ENCODE measurements around the gene FOXB2.
"Not testable (repeated sequence)": the region's sequence is repeated elsewhere in the genome, so short reads cannot be mapped to it uniquely, and the experiment has no call there.

FOXB2 gene

DNA sequence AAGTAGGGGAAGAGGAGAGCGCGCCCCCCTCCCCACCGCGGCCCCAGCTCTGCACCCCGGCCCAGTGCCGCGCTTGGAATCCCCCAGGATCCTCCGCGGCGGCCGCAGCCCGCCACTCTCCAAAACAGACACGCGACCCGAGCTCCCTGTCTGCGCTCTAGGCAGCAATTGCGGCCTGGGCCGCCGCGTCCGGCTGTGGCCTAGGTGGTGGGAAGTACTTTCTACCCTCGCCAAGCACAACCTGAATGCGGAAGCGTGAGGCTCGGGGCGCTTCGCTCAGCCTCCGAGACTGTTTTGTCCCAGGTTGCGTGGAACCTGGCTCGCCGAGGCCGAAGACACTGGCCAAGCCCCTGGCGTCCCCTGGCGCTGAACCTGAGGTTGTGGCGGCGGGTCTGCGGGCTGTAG is 3.3 kb upstream of the FOXB2 start:
- DNase-seq (ENCODE audit: low read depth in 2 of 2): no peak

DNA sequence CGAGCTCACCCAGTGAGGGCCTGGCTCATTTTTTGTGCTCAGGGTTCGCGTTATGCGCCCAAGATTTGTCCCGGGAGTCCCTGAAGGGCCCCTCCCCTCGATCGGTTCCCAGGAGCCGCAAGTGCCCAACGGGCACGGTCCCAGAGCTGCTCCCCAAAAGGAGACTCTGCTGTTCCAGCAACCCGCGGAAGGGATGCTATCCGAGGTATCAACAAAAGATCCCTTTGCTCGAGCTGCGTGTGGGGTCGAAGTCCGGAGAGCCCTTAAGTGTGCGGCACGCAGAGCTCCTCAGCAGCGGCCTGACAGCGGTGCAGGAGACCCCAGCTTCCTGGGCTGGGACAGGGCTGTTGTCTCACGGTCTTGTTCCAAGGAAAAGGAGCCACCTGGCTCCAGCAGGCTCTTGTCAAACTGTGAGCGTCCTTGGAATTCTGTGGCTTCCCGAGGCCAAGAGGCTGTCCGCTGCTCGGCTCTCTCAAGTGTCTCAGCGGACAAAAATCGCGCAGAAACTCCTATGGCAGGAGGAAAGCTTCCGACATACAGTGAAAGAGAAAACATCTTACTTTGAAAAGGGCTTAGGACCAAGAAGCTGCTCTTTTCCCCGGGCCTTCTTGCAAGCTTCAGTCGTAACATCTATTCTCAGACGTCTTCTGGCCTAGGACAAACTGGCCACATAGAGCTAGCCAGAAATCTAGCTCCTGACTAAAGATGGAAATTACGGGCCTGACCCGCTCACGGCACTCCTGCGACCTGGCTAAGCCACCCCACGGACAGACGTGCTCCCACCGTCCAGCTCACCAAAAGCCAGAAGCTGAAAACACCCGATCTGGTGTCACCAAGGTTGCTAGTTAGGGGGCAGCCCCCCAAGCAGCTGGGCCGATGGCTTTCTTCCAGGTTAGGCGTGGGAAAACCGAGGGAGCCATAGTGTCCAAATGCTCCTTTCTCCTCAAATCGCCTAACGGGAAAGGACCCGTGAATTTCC is 2.6 kb upstream of the FOXB2 start:
- no peak for DNase-seq (ENCODE audit: low read depth in 2 of 2)

DNA sequence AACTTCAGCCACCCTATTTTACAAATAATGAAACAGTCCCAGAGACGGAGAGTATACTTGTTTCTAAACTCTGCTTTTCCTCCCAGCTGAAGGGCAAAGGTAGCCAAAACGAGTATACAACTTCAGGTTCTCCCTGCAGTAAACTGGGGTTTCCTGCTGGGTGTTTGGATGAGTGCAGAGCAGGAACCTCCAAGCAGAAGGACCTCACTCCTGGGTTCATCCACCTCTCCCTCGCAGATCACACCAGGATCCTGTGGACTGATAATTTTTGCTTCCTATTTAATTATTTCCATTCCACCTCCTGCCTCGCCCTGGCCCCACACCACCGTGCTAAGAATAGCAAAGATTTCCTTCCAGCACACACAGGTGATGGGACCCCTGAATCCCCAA is 2.0 kb upstream of the FOXB2 start:
- DNase-seq (ENCODE audit: low read depth in 2 of 2): no peak

DNA sequence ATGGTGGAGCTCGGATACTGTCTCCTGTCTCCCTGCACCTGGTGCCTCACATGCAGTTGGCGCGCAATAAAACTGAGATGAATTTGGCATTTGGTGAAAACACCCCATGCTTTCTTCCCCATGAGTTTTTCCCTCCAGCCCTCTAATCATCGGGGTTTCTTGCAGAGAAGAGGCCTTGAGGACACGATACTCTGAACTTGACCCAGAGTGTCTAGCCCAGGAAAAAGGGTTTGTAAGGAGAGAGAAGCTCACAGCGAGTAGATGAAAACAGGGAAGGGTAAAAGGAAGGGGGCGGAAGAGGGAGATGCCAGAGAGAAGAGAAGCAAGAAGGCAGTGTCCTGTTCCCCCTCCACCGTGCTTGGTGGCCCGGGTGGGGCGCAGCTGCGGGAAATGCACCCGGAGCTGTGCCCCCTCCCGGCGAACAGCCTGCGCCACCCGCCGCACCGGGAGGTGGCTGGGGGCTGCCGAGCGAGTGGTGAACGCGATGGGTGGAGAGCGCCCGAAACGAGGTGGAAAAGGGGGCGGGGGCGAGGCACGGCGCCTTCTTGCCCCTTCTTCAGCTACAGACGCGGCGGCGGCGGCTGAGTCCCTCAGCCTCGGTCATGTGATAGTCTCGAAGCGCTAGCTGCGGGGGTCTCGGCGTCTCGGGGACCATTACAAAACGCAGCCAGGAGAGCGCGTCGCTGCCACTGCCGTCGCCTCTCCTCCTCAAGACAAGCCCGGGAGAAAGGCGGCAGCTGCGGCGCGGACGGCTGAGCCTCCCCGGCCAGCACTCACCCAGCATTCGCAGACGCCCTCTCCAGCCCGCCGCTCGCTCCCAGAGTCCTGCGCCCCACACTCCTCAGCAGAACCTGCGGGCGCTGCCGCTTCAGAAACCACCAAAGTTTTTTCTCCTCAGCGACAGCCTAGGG is 1.1 kb upstream of the FOXB2 start:
- no peak for DNase-seq (ENCODE audit: low read depth in 2 of 2)

DNA sequence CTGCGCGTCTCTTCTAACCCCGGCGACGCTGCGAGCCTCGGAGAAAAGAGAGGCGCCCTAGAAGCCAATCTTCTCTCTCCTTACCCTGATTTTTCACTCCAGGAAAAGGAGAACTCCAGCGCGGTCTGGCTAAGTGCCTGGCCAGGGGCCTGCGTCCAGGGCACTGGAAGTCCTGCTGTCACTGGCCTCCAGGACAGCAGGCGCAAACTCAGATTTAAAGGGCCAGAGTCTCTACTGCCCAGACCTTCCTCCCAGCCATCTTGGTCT is 553 bp upstream of the FOXB2 start:
- no peak for DNase-seq (ENCODE audit: low read depth in 2 of 2)

DNA sequence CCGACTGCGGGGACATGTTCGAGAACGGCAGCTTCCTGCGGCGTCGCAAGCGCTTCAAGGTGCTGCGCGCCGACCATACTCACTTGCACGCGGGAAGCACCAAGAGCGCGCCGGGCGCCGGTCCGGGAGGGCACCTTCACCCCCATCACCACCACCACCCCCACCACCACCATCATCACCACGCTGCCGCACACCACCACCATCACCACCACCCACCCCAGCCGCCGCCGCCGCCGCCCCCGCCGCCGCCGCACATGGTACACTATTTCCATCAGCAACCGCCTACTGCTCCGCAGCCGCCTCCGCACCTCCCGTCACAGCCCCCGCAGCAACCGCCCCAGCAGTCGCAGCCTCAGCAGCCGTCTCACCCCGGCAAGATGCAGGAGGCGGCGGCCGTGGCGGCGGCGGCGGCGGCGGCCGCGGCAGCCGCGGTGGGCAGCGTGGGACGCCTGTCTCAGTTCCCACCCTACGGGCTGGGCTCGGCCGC is 514 bp downstream of the FOXB2 start:
- DNase-seq (ENCODE audit: low read depth in 2 of 2): no peak

DNA sequence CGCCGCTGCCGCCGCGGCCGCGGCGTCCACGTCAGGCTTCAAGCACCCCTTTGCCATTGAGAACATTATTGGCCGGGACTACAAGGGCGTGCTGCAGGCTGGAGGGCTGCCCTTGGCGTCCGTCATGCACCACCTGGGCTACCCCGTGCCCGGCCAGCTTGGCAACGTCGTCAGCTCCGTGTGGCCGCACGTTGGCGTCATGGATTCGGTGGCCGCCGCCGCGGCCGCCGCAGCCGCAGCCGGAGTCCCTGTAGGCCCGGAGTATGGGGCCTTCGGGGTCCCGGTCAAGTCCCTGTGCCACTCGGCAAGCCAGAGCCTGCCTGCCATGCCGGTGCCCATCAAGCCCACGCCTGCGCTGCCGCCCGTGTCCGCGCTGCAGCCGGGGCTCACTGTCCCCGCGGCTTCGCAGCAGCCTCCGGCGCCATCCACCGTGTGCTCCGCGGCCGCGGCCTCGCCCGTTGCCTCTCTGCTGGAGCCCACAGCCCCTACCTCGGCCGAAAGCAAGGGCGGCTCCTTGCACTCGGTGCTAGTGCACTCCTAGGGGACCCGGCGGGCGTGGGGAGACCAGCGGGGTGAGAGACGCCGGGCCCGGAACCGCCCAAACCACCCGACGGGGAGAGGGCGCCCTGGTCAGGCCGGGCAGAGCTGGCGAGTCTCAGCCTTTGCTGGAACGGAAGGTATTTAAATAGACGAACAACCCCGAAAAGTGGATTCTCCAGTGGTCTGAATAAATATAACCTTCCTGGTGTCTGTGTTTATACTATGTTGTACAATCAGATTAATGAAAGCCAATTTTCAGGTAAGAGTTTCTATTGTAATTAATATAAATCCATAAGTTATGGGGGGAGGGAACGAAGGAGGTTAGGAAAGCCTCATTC is 1.2 kb downstream of the FOXB2 start:
- no peak for DNase-seq (ENCODE audit: low read depth in 2 of 2)

DNA sequence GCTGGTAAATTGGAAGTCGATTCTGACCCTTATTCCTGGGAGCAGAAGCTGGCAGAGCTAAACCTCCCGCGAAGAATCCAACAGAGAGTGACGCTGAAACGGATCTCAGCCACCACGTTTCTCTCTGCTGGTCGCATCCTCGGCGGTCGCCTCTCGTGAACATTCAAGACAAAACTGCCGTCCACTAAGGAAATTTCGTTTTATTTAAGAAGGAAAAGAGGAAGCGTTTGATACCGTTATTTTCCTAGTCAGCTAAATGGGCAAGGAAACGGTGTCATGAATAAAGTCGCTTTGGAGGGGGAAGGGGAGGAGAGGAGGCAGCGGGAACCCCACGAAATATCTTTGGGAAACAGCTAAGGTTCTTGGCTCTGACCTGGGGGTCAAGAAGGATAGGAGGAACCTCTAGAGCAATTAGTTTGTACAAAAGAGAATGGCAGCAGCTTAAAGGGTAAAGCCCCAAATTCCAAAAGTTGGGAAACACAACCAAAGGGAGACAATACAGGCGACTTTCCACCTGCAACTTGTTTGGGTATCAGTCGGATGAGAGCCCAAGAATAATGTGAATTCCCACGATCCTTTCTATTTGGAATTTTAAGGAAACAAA is 1.9 kb downstream of the FOXB2 start:
- DNase-seq (ENCODE audit: low read depth in 2 of 2): no peak

DNA sequence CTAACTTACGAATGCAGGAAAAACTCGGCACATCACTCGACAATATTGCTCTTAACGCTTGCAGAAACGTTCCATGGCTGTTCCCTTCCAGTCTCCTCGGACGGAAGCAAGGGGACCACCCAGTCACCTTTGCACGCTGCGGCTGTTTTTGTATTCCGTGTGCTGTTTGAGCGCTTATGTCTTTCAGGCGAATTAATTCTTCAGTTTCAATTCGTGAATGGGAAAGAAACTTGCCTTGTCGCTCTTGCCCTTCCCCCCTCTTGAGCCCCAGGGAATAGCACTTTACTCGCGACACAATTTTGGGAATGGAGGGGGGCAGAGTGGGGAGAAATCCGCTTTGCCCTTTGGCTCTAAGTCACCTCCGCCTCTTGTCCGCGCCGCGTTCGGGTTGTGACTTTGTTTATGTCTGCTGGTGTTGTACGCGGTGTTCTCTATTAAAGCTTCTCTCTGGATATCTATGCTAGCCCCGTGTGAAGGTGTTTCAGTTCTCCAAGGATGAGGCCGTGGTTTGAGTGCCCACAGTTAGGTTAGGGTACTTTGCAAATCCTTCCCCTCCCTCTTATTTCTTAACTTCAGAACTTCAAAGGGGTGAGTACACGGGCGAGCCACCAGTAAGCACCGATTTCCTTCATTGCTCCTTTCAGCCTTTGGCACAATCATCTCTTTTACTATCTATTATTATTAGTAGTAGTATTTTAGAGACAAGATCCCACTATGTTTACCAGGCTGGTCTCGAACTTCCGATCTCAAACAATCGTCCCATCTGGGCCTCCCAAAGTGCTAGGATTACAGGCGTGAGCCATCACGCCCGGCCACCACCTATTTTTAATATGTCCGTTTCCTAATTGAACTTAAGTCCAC is 2.7 kb downstream of the FOXB2 start:
- DNase-seq (ENCODE audit: low read depth in 2 of 2): no peak

DNA sequence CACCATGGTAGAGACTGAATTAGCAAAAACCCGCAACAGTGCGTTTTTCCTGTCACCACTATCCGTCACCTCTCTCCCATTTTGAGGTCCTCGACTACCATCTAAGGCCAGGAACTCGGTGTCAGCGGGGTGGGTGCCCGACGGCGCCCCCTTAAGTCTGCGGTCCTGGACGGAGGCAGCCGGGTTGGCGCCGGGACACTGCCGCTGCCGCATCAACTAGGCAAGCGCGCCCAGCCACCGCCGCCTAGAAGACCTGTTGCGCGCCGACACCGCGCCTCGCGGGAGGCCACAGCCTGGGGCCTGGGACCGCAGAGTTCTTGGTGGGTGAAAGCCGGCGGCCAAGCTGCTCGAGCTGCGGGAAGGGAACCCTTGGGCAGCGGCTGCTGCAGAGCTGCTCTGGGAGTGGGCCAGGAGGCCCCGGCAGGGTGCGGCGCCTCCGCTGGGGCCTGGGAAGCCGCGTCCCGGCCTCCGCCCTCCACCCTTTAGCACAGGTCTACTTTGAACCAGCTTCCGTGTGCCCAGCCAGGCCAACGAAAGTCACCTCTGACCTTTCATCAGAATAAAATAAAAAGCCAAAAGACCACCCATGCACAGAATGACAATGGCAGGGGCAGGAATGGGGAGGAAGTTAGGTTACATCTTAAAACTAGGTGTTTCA is 3.5 kb downstream of the FOXB2 start:
- DNase-seq (ENCODE audit: low read depth in 2 of 2): no peak

DNA sequence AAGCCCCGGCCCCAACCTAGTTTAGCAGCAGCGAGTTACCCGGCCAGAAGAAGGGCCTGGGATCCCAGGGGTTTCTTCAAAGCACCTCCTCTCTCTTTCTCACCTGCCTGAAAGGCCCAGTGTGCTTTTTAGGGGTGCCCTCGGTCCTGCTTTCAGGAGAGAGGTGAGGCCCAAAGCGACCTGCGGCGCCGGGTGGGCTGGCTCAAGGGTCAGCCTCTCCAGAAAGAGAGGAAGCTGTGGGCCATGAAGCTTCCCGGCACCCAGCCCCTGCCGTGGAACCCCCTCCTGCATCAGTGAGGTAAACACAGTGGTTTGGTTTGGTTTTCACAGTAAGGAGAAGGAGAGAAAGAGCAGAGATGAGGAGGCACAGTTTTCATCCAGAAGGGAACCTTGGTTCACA is 4.3 kb downstream of the FOXB2 start:
- no peak for DNase-seq (ENCODE audit: low read depth in 2 of 2)

DNA sequence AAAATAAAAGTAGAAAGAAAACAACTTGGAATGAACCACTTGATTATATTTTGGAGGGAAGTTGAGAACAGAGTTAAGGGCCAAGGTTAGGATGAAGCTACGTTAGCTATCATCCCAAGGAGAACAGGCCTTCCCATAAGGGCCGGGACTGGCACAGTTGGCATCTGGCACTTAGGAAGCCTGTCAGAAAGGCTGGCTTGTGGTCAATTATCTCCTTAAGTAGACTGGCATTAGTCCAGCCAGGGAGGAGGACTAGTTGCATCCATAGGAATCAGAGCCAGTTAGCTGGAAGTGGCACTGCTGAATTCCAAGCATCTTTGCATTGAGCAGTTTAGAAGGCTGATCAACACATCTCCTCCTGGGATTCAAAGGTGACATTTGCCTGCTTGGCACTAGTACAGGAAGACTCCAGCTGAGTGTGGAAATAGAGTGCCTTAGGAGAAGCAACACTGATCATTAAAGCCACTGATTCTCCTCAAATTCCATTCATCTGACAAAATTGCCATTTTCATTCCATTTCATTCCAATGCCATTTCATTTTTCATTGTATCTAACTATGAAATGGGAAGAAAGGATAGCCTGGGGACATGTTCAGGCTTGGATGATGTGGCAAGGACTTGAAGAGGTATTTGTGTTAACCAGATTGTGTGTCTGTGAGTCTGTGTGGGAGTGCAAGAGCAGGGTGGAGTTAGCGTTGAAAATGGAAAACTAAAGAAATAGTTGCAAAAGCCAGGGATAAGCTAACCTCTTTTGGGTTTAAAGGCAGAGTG is 5.5 kb downstream of the FOXB2 start:
- DNase-seq (ENCODE audit: low read depth in 2 of 2): no peak

DNA sequence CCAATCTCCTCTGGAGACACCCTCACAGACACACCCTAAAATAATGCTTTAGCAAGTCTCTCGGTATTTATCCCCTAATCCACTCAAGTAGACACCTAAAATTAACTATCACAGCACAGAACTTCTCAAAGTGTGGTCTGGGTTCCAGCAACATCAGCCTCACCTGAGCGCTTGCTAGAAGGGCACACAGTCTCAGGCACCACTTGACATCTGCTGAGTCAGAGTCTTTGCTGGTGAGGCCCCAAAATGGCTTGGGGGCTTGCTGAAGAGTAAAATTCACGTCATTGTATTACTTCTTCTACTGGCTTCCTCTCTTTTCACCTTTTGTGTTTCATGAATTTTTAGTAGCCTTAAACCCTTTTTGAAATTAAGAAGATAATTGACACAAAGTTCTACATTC is 9.0 kb downstream of the FOXB2 start:
- no peak for DNase-seq (ENCODE audit: low read depth in 2 of 2)

DNA sequence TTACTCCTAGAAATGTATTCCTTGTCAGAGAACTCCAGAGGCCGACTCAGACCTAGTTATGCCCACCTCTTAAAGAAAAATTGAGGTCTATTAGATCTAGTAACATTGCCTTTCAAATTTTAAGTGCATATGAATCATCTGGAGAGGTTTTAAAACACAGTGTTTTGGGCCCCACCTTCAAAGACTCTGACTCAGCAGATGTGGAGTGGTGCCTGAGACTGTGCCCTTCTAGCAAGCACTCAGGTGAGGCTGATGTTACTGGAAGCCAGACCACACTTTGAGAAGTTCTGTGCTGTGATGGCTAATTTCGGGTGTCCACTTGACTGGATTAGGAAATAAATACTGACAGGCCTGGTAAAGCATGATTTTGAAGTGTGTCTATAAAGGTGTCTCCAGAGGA is 10.6 kb downstream of the FOXB2 start:
- DNase-seq (ENCODE audit: low read depth in 2 of 2): no peak

DNA sequence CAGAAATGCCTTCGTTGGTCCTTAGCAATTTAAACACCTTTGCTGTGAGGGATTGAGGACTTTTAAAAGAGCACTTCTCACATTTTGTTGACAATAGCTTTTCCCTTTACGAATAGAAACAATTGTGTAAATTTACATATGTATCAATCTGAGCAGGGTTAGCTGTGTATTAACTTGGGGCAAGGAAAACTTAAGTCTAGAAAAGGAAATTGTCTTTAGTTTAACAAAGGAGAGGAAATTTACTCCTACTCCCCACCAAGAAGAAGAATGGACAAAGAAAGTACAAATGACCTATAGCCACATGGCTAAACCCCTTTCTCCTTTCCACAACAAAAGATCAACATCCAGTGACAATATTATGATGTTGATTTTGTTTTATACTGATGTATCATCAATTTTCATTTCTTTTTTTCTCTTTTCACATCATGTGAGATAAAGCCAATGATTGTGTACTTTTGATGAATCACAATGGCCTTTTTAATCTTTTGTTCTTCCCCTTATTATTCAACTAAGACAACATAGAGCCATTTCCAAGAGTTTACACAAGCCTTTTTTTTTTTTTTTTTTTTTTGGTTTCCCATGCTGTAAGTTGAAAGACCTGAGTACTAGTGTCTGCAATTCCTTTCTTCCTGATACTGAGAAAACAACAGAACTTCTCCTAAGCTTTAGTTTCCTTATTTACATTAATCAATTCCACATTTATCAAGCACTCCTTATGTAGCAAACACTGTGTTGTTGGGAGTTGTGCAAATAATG is 19.0 kb downstream of the FOXB2 start:
- no peak for DNase-seq (ENCODE audit: low read depth in 2 of 2)

DNA sequence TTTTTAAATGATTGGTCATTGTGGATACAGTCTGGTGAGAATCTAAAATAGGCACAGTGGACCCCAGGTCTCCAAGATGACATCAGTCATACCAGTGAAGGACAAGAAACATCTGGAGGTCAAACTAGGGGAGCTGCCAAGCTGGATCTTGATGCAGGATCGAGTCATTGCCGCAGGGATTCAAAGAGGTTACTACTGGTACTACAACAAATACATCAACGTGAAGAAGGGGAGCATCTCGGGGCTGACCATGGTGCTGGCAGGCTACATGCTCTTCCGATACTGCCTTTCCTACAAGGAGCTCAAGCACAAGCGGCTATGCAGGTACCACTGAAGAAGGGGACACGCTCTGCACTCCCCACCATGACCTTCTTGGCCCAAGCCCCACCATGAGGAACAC is 20.9 kb downstream of the FOXB2 start:
- DNase-seq (ENCODE audit: low read depth in 2 of 2): no peak

DNA sequence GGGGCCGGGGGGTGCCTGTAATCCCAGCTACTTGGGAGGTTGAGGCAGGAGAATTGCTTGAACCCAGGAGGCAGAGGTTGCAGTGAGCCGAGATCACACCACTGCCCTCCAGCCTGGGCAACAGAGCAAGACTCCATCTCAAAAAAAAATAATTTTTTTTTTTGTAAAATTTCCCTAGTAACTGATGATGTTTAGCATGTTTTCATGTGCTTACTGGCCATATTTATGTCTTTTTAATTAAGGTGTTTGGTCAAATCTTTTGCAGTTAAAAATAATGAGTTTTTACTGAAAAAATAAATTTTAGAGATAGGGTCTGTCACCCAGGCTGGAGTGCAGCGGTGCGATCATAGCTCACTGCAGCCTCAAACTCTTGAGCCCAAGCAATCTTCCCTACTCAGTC is 24.3 kb downstream of the FOXB2 start:
- not testable (repeated sequence) for DNase-seq (ENCODE audit: low read depth in 2 of 2)

DNA sequence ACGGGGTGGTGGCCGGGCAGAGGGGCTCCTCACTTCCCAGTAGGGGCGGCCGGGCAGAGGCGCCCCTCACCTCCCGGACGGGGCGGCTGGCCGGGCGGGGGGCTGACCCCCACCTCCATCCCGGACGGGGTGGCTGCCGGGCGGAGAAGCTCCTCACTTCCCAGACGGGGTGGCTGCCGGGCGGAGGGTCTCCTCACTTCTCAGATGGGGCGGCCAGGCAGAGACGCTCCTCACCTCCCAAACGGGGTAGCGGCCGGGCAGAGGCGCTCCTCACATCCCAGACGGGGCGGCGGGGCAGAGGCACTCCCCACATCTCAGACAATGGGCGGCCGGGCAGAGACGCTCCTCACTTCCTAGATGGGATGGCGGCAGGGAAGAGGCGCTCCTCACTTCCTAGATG is 41.2 kb downstream of the FOXB2 start:
- not testable (repeated sequence) for DNase-seq (ENCODE audit: low read depth in 2 of 2)

Data from fibroblast of skin of left biceps (primary cell).